ENCODE results near the gene ZNF513.
A peak's percentile ranks its signal among the peaks of the same experiment; 100 is the strongest.

The ZNF513 gene

DNA sequence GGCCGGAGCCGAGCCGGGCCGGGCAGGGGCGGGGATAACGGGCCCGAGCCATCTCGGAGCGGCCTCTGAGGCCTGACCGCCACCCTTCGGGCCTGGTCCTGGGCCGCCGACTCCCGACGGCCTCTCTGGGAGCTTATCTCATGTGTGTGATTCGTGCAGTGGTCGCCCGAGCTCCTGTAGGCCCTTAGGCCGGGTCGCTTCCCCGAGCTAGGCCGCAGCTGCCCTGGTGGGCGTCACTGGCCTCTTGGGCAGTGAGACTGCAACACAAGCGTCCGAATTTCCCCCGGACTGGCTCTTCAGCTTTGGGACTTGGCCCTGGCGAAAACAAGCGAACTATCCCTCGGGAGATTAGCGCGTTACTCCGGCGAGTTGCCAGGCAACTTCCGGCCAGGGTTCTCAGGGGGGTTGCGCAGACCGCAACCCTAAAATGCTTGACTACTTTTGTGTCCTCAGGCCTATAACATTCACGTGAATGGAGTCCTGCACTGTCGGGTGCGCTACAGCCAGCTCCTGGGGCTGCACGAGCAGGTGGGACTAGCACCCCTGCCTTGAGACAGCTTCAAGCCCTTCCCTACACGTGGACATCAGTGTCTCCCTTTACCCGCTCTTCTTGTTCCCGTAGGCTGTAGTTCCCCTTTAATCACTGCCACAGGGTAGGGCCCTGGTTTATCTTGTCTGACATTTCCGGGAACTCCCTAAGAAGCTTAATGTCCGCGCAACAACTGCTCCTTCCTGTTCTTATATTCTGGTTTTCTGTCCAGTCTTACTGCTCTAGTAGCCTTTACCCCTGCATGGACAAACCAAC, 9.5 kb downstream of the ZNF513 start:
- Histone ChIP-seq H2BK12ac (ENCODE audit: low read length) (no peak overlapping the region), H3K36me3 (ENCODE audit: control insufficient read depth in 1 of 2, insufficient read depth in 2 of 2, low read length in 2 of 2) (peaks cover 36 to 52% of the 10 kb centered on the region in 2 experiments), H3K4me3 (ENCODE audit: low read depth, low read length) (peak overlapping the region; percentile 99), H4K8ac (ENCODE audit: low read depth, low read length) (peak overlapping the region; percentile 97), H3K79me1 (ENCODE audit: low read length) (peaks cover 15% of the 10 kb centered on the region), H3K4ac (ENCODE audit: low read depth, low read length) (peak overlapping the region; percentile 67), H3K79me2 (ENCODE audit: control insufficient read depth, insufficient read depth, low read length, poor library complexity) (peaks cover 13% of the 10 kb centered on the region), H3K9me3 (ENCODE audit: insufficient read depth, low read depth, low read length) (no peaks in the 10 kb centered on the region), H2AK5ac (ENCODE audit: low read length) (peak overlapping the region; percentile 96), H3K9ac (ENCODE audit: low read length) (peak overlapping the region; percentile 94), H2BK120ac (ENCODE audit: insufficient read depth, low read length, poor library complexity) (peak overlapping the region; percentile 61), H3K23ac (ENCODE audit: low read length) (no peak overlapping the region), H3K14ac (ENCODE audit: low read length) (peak overlapping the region; percentile 67), H3K4me1 (ENCODE audit: control insufficient read depth in 1 of 2, insufficient read depth in 2 of 2, low read length in 2 of 2) (peaks cover 4 to 11% of the 10 kb centered on the region in 2 experiments), H4K12ac (ENCODE audit: low read depth, low read length) (peak overlapping the region; percentile 83), H3K27me3 (ENCODE audit: insufficient read depth, low read length) (no peaks in the 10 kb centered on the region), H2BK5ac (ENCODE audit: low read depth, low read length, poor library complexity) (peak overlapping the region; percentile 80), H2AFZ (ENCODE audit: insufficient read depth, low read length, poor library complexity) (peak overlapping the region; percentile 68), H3K27ac (ENCODE audit: low read depth, low read length) (peak overlapping the region; percentile 29), H3K18ac (ENCODE audit: low read length) (peak overlapping the region; percentile 82), H4K91ac (ENCODE audit: low read depth, low read length) (peak overlapping the region; percentile 90), H3K4me2 (ENCODE audit: low read length) (peak overlapping the region; percentile 86)
- no CpG with 5 or more reads among the region's 46 CpGs for WGBS (ENCODE audit: extremely low coverage, insufficient coverage, insufficient read length)
- peak; percentile 18 to 55 for DNase-seq

GRCh38 chr2:27370026-27370815, 10.3 kb downstream of the ZNF513 start, which contains the start of the genes EIF2B4 and SNX17:
EIF2B4 (minus strand) TSS chr2:27370338; CDS start chr2:27370314, 24 bp downstream.
SNX17 (plus strand) TSS chr2:27370616; CDS start chr2:27370744, 128 bp downstream.
- H4K12ac ChIP-seq (ENCODE audit: low read depth, low read length) = peak within 1 kb of the TSS; percentile 83
- H3K79me2 ChIP-seq (ENCODE audit: control insufficient read depth, insufficient read depth, low read length, poor library complexity) = peaks cover 13% of the 10 kb centered on the region
- no CpG with 5 or more reads among the region's 85 CpGs for WGBS (ENCODE audit: extremely low coverage, insufficient coverage, insufficient read length)
- H2BK12ac ChIP-seq (ENCODE audit: low read length) = peak within 1 kb of the TSS; percentile 5
- no peaks in the 10 kb centered on the region for H3K9me3 ChIP-seq (ENCODE audit: insufficient read depth, low read depth, low read length)
- peak within 1 kb of the TSS; percentile 58 for H3K27ac ChIP-seq (ENCODE audit: low read depth, low read length)
- H3K36me3 ChIP-seq (ENCODE audit: control insufficient read depth in 1 of 2, insufficient read depth in 2 of 2, low read length in 2 of 2) = peaks cover 34 to 50% of the 10 kb centered on the region in 2 experiments
- H4K8ac ChIP-seq (ENCODE audit: low read depth, low read length) = peak within 1 kb of the TSS; percentile 97
- H3K4me3 ChIP-seq (ENCODE audit: low read depth, low read length) = peak within 1 kb of the TSS; percentile 99
- DNase-seq = peak; percentile 100
- peak within 1 kb of the TSS; percentile 94 for H3K9ac ChIP-seq (ENCODE audit: low read length)
- peak within 1 kb of the TSS; percentile 82 for H3K18ac ChIP-seq (ENCODE audit: low read length)
- H2AFZ ChIP-seq (ENCODE audit: insufficient read depth, low read length, poor library complexity) = peak within 1 kb of the TSS; percentile 94
- peak within 1 kb of the TSS; percentile 96 for H2AK5ac ChIP-seq (ENCODE audit: low read length)
- no peaks in the 10 kb centered on the region for H3K27me3 ChIP-seq (ENCODE audit: insufficient read depth, low read length)
- H2BK120ac ChIP-seq (ENCODE audit: insufficient read depth, low read length, poor library complexity) = peak within 1 kb of the TSS; percentile 61
- H3K4me2 ChIP-seq (ENCODE audit: low read length) = peak within 1 kb of the TSS; percentile 86
- peak within 1 kb of the TSS; percentile 80 for H2BK5ac ChIP-seq (ENCODE audit: low read depth, low read length, poor library complexity)
- H3K23ac ChIP-seq (ENCODE audit: low read length) = no peak within 1 kb of the TSS
- H3K79me1 ChIP-seq (ENCODE audit: low read length) = peaks cover 15% of the 10 kb centered on the region
- H3K4me1 ChIP-seq (ENCODE audit: control insufficient read depth in 1 of 2, insufficient read depth in 2 of 2, low read length in 2 of 2) = peaks cover 4 to 11% of the 10 kb centered on the region in 2 experiments
- H3K4ac ChIP-seq (ENCODE audit: low read depth, low read length) = peak within 1 kb of the TSS; percentile 72
- peak within 1 kb of the TSS; percentile 90 for H4K91ac ChIP-seq (ENCODE audit: low read depth, low read length)
- H3K14ac ChIP-seq (ENCODE audit: low read length) = peak within 1 kb of the TSS; percentile 81

DNA sequence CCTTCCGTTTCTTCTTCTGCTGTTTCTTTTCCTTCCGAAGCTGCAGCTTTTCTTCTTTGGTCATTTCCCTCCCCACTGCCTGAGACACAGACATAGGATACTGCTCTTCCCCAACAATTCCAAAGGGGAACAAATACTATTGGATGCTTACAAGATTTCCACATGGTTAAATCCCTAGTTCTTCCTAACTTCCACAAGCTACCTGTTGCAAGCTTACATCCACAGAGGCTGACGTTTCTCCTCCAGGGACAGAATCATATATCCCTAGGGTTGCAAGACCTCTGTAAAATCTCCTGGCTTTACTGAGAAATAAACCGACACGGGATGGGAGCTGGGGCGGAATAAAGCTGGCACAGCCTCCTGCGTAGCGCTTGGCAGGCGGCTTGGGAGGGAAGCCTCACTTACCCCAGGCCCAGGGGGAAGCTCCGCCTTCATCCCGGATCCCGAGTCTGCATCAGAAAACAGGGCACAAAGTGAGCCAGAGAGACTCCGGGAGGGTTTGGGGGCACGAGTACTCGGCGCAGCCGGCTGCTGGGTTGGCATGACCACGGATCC, 11.0 kb downstream of the ZNF513 start:
- Histone ChIP-seq H4K8ac (ENCODE audit: low read depth, low read length) (peak overlapping the region; percentile 78), H3K4me1 (ENCODE audit: control insufficient read depth in 1 of 2, insufficient read depth in 2 of 2, low read length in 2 of 2) (peaks cover 4 to 11% of the 10 kb centered on the region in 2 experiments)

DNA sequence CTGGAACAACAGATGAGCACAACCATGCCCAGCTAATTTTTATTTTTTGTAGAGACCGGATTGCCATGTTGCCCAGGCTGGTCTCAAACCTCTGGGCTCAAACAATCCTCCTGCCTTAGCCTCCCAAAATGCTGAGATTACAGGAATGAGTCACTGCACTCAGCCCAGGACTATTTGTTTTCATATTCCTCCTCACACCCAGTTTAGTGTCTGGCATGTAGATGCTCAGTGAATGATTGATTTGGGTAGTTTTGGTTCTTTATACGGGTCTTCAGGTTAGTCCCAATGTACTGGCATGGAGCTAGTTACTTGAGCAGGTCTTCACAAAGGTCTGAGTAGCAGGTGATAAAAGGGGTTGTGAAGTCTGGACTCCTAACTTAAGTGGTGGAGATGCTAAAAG, 16.6 kb downstream of the ZNF513 start:
- Histone ChIP-seq H2BK120ac (ENCODE audit: insufficient read depth, low read length, poor library complexity) (no peak overlapping the region), H3K36me3 (ENCODE audit: control insufficient read depth in 1 of 2, insufficient read depth in 2 of 2, low read length in 2 of 2) (peaks cover 33 to 44% of the 10 kb centered on the region in 2 experiments), H2BK5ac (ENCODE audit: low read depth, low read length, poor library complexity) (no peak overlapping the region), H3K23ac (ENCODE audit: low read length) (no peak overlapping the region), H3K27ac (ENCODE audit: low read depth, low read length) (no peak overlapping the region), H3K4ac (ENCODE audit: low read depth, low read length) (no peak overlapping the region), H4K8ac (ENCODE audit: low read depth, low read length) (no peak overlapping the region), H3K18ac (ENCODE audit: low read length) (no peak overlapping the region), H3K4me3 (ENCODE audit: low read depth, low read length) (no peak overlapping the region), H2BK12ac (ENCODE audit: low read length) (no peak overlapping the region), H2AFZ (ENCODE audit: insufficient read depth, low read length, poor library complexity) (no peak overlapping the region), H3K9me3 (ENCODE audit: insufficient read depth, low read depth, low read length) (no peaks in the 10 kb centered on the region), H2AK5ac (ENCODE audit: low read length) (no peak overlapping the region), H3K79me1 (ENCODE audit: low read length) (no peaks in the 10 kb centered on the region), H3K79me2 (ENCODE audit: control insufficient read depth, insufficient read depth, low read length, poor library complexity) (no peaks in the 10 kb centered on the region), H3K4me2 (ENCODE audit: low read length) (no peak overlapping the region), H4K12ac (ENCODE audit: low read depth, low read length) (no peak overlapping the region), H3K4me1 (ENCODE audit: control insufficient read depth in 1 of 2, insufficient read depth in 2 of 2, low read length in 2 of 2) (peaks cover 0 to 1% of the 10 kb centered on the region in 2 experiments), H4K91ac (ENCODE audit: low read depth, low read length) (no peak overlapping the region), H3K14ac (ENCODE audit: low read length) (no peak overlapping the region), H3K9ac (ENCODE audit: low read length) (no peak overlapping the region), H3K27me3 (ENCODE audit: insufficient read depth, low read length) (no peaks in the 10 kb centered on the region)
- DNase-seq = no peak
- no CpG with 5 or more reads among the region's 2 CpGs for WGBS (ENCODE audit: extremely low coverage, insufficient coverage, insufficient read length)

More for the DNA sequence above, 11.0 kb downstream of the ZNF513 start:
- Histone ChIP-seq H3K9me3 (ENCODE audit: insufficient read depth, low read depth, low read length) (no peaks in the 10 kb centered on the region), H4K91ac (ENCODE audit: low read depth, low read length) (peak overlapping the region; percentile 71), H4K12ac (ENCODE audit: low read depth, low read length) (peak overlapping the region; percentile 36), H2BK5ac (ENCODE audit: low read depth, low read length, poor library complexity) (peak overlapping the region; percentile 44), H3K27me3 (ENCODE audit: insufficient read depth, low read length) (no peaks in the 10 kb centered on the region), H3K27ac (ENCODE audit: low read depth, low read length) (peak overlapping the region; percentile 58), H3K14ac (ENCODE audit: low read length) (peak overlapping the region; percentile 81), H3K4ac (ENCODE audit: low read depth, low read length) (peak overlapping the region; percentile 72), H2AK5ac (ENCODE audit: low read length) (peak overlapping the region; percentile 1), H3K4me3 (ENCODE audit: low read depth, low read length) (peak overlapping the region; percentile 95), H2BK120ac (ENCODE audit: insufficient read depth, low read length, poor library complexity) (peak overlapping the region; percentile 40), H3K79me1 (ENCODE audit: low read length) (peaks cover 15% of the 10 kb centered on the region), H3K18ac (ENCODE audit: low read length) (peak overlapping the region; percentile 76), H3K4me2 (ENCODE audit: low read length) (peak overlapping the region; percentile 75), H3K9ac (ENCODE audit: low read length) (peak overlapping the region; percentile 93), H2BK12ac (ENCODE audit: low read length) (peak overlapping the region; percentile 5), H2AFZ (ENCODE audit: insufficient read depth, low read length, poor library complexity) (peak overlapping the region; percentile 94), H3K79me2 (ENCODE audit: control insufficient read depth, insufficient read depth, low read length, poor library complexity) (peaks cover 13% of the 10 kb centered on the region), H3K36me3 (ENCODE audit: control insufficient read depth in 1 of 2, insufficient read depth in 2 of 2, low read length in 2 of 2) (peaks cover 31 to 49% of the 10 kb centered on the region in 2 experiments), H3K23ac (ENCODE audit: low read length) (no peak overlapping the region)
- no CpG with 5 or more reads among the region's 18 CpGs for WGBS (ENCODE audit: extremely low coverage, insufficient coverage, insufficient read length)
- peak in 1 of 2 donors; percentile 57 for DNase-seq
